NCI-H146 treated with DMSO at 0.1 percent for 48 hours (cell line): ENCODE results near the gene CHADL.

Experiments used
- DNase-seq: peaks from one replicate; lab custom pipeline; 2025; ENCODE audit not compliant: unreplicated experiment; lab: John Stamatoyannopoulos, UW

Gene CHADL

GRCh38 chr22:41230401-41230785 is 10.3 kb downstream of the CHADL start:
- DNase-seq: no peak

- DNase-seq: no peak
Observed at GRCh38 chr22:41229730-41230400, 10.9 kb downstream of the CHADL start.

GRCh38 chr22:41229215-41229614 is 11.5 kb downstream of the CHADL start:
- no peak for DNase-seq

GRCh38 chr22:41226723-41227655 is 13.7 kb downstream of the CHADL start:
- no peak for DNase-seq

- DNase-seq: no peak
Observed at GRCh38 chr22:41223535-41223934, 17.2 kb downstream of the CHADL start.

GRCh38 chr22:41222846-41223507 is 17.8 kb downstream of the CHADL start:
- DNase-seq: no peak

GRCh38 chr22:41217553-41218157 is 23.1 kb downstream of the CHADL start:
- no peak for DNase-seq

GRCh38 chr22:41216984-41217383 is 23.7 kb downstream of the CHADL start:
- DNase-seq: no peak

GRCh38 chr22:41215926-41216325 is 24.8 kb downstream of the CHADL start:
- no peak for DNase-seq

GRCh38 chr22:41215409-41215808 is 25.3 kb downstream of the CHADL start:
- no peak for DNase-seq

GRCh38 chr22:41206719-41207118 is 34.0 kb downstream of the CHADL start:
- no peak for DNase-seq

- peak; percentile 87 for DNase-seq
Observed at GRCh38 chr22:41204992-41205900, 35.5 kb downstream of the CHADL start, which contains the start of gene L3MBTL2. Gene L3MBTL2, plus strand, starts transcription at chr22:41205312. Its CDS starts 51 bp downstream, at chr22:41205363.

GRCh38 chr22:41204066-41204465 is 36.7 kb downstream of the CHADL start:
- no peak for DNase-seq

- DNase-seq: no peak
Observed at GRCh38 chr22:41203118-41203517, 37.6 kb downstream of the CHADL start.

GRCh38 chr22:41201141-41201540 is 39.6 kb downstream of the CHADL start:
- no peak for DNase-seq

- DNase-seq: peak; percentile 25
Observed at GRCh38 chr22:41198027-41198580, 42.6 kb downstream of the CHADL start.

- DNase-seq: peak; percentile 37
Observed at GRCh38 chr22:41197038-41197972, 43.4 kb downstream of the CHADL start.

GRCh38 chr22:41193829-41194228 is 46.9 kb downstream of the CHADL start:
- no peak for DNase-seq

GRCh38 chr22:41191467-41191866 is 49.3 kb downstream of the CHADL start:
- DNase-seq: no peak
